Muscle of back (tissue), 11 donors: ENCODE measurements around the gene CYB5R3. TPM values are rescaled to one million over a fixed set of nuclear protein-coding genes. Genes with fewer than 3 reads are reported as not detected.
A peak's percentile ranks its signal among the peaks of the same experiment; 100 is the strongest.
"Not testable (repeated sequence)": the region's sequence is repeated elsewhere in the genome, so short reads cannot be mapped to it uniquely, and the experiment has no call there.

Source experiments
- DNase-seq, 3 donors: peaks; one replicate each; pipeline versions ENCODE4 v3.0.0 to v3.0.0-alpha.2; 2013
- polyA plus RNA-seq, 10 donors: library from polyadenylated mRNA; unstranded; fragments of 120-200 nt; gene quantifications; one replicate each; pipeline ENCODE4 v1.2.1, GENCODE V29; 2013; ENCODE audit not compliant: insufficient read length in 10 of 10

The CYB5R3 gene
- polyA plus RNA-seq, 10 donors: 125 to 176 (median 146) TPM

- no peak for DNase-seq
Measured at GRCh38 chr22:42682113-42682851, 33.1 kb upstream of the CYB5R3 start.

DNA sequence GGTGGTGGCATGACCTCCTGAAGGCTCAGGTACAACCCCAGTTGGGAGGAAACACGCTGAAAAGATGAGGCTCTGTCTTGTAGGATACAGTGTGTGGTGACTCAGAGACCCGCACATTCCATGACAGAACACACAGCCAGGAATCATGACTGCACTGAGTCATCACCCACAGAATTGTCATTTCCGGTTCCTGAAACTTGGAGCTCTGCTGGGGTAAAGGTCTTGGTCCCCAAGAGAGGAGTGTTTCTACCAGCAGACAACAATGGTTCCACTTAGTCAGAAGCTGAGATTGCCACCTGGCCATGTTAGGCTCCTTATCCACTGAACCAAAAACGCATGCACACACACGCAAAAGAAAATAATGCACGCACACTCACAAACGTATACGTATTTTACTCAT is 31.5 kb upstream of the CYB5R3 start:
- peak in 1 of 3 donors; percentile 91 for DNase-seq

DNA sequence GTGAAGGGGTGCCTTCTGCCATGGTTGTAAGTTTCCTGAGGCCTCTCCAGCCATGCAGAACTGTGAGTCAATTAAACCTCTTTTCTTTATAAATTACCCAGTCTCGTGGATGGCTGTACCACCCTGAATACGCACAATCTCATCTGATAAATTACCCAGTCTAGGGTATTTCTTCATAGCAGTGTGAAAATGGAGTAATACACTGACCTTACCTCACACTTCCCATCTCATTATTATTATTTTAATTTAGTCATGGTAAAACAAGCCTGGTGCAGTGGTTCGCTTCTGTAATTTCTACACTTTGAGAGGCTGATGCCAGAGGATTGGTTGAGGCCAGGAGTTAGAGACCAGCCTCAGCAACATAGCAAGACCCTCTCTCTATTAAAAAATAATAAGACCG is 30.5 kb upstream of the CYB5R3 start:
- DNase-seq: no peak

DNA sequence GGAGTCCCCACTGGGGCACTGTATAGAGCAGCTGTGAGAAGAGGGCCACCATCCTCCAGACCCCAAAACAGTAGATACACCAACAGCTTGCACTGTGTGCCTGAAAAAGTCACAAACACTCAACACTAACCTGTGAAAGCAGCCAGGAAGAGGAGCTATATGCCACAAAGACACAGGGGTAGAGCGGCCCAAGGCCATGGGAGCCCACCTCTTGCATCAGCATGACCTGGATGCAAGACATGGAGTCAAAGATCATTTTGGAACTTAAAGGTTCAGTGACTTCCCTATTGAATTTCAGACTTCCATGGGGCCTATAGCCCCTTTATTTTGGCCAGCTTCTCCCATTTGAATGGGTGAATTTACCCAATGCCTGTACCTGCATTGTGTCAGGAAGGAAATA is 29.7 kb upstream of the CYB5R3 start:
- no peak for DNase-seq

GRCh38 chr22:42677936-42678335 is 28.7 kb upstream of the CYB5R3 start:
- DNase-seq: not testable (repeated sequence)

- DNase-seq: peak in 1 of 3 donors; percentile 30
Measured at GRCh38 chr22:42676059-42676607, 26.9 kb upstream of the CYB5R3 start.

DNA sequence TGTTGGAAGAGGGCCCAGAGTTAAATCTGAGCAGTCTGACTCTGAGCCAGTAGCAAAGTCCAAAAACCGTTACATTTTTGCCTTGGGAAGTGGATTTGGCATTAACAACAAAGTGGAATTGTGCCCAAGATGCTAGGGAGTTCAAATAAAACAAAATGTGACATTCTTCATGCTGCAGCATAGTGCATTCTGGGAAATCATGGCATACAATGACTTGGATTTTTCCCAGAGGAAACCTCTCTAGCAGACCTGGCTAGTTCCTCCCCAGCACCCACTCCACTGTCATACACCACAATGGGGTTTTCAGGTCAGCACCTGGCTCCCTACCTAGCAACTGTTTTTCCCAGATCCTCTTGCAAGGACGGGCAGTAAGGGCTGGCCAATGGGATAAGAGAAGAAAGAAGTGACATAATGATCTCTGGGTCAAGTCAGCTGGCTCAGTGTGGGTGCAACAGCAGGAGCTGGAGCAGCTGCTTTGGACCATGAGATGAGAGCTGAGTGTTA is 24.8 kb upstream of the CYB5R3 start:
- no peak for DNase-seq

DNA sequence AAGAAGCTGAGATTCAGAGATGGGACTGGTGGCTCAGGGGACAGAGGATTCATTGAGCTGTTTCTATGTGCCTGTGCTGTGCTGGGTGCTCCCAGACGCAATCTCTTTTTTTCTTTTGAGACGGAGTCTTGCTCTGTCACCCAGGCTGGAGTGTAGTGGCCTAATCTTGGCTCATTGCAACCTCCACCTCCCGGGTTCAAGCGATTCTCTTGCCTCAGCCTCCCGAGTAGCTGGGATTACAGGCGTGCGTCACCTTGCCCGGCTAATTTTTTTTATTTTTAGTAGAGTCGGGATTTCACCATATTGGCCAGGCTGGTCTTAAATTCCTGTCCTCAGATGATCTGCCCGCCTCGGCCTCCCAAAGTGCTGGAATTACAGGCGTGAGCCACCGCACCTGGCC is 23.9 kb upstream of the CYB5R3 start:
- DNase-seq: not testable (repeated sequence)

DNA sequence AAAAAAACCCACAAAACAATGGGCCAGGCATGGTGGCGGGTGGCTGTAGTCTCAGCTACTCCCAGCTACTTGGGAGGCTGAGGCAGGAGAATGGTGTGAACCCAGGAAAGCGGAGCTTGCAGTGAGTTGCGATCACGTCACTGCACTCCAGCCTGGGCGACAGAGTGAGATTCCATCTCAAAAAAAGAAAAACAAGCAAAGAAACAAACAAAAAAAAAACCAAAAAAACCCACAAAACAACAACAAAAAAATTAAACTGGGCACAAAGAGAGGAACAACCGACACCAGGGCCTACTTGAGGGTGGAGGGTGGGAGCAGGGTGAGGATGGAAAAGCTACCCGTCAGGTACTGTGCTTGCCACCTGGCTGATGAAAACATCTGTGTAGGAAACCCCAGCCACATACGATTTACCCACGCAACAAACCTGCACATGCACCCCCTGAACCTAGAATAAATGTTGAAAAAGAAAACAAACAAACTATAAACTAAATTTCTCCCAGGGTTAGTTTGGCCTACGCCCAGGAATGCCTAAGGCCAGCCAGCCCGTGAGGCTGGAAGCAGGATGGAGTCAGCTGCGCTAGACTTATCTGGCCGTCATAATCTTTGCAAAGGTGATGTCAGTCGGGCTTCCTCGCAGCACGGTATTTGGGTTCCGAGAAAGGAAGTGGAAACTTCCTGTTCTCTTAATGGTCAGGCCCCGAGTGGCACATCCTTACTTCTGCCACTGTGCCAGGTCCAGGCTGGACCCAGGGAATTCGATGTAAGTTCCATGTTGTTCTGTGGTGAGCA is 21.9 kb upstream of the CYB5R3 start:
- DNase-seq: no peak

- DNase-seq: no peak
Measured at GRCh38 chr22:42670046-42670445, 20.9 kb upstream of the CYB5R3 start.

DNA sequence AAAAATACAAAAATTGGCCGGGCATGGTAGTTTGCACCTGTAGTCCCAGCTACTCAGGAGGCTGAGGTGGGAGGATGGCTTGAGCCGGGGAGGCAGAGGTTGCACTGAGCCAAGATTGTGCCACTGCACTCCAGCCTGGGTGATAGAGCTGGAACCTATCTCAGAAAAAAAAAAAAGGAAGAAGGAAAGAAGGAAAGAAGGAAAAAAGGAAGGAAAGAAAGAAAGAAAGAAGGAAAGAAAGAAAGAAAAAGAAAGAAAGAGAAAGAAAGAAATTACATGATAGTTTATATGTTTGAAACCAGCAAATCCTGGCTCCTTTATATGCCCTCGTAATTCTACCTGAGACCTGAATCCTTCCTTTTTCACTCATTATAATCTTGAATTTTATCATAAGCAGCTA is 17.2 kb upstream of the CYB5R3 start:
- DNase-seq: not testable (repeated sequence)

DNA sequence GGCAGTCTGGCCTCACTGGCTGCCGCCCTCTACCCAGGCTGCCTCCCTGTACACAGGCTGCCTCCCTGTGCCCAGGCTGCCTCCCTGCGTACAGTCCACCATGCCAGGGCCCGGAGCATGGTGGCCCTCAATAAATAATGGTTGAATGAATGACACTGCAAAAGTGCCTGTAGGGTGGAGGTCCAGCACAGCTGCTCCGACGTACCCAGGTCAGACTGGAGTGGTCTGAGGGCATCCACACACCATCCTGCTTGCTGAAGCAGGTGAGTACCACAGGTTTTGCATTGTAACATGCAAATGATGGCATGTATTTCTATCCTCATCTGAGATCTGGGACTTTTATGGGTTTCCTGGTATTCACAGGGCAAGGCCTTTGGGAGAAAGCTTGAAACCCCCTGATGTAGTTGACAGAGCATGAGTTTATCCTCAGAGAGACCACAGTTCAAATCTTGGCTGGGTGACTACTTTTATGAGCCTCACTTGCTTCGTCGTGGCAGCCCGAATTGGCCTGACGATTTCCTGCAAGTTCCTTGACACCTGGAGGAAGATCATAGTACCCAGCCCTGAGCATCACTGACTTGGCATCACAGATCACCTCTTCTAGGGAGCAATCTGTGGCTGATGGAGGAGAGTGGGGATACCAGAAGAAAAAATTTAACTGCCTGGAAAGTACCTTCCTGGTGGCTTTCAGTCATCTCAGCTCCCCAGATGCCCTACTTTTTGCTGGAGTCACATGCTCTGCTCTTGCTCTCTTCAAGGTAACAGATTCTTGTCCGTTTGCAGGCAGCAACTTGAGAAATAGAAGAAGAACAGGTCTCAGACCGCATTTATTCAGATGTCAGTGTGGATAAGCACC is 16.0 kb upstream of the CYB5R3 start:
- DNase-seq: no peak

- DNase-seq: peak; percentile 73 to 93 (median 85)
Measured at GRCh38 chr22:42661985-42662831, 13.0 kb upstream of the CYB5R3 start.

GRCh38 chr22:42656578-42656977 is 7.4 kb upstream of the CYB5R3 start:
- DNase-seq: no peak

DNA sequence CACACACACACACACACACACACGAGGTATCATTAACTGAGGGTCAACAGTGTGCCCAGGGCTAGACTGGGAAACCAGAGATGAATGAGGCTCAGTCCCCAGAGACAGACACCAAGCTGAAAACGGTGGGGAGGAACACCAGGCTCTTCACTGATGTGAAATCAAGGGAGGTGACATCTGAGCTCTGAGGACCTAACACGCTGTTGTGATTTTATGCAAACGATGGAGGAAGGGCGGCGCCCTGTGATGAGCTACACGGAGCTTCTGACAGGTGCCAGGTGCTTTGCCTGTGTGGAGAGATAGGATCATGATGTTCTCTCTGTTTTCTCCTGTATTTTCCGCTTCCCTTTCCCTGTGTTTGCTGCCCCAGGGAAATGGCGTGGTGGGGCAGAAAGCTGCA is 6.5 kb upstream of the CYB5R3 start:
- DNase-seq: no peak

GRCh38 chr22:42654436-42655073 is 5.4 kb upstream of the CYB5R3 start:
- no peak for DNase-seq

DNA sequence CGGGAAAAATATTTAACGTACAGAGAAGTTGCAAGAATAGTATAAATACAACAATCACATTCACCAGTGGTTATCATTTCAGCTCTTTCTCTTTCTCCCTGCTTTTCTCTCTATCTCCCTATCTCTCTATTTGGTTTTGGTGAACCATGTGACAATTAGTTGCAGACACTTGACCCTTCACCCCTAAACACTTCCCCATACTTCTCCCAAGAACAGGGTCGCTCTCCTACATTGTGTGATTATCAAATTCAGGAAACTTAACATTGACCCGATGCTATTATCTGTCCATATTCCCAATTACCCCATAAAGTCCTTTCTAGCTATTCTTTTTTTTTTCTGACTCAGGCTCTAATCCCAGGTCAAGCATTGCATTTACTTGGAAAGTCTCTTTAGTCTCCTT is 4.8 kb upstream of the CYB5R3 start:
- no peak for DNase-seq

- DNase-seq: no peak
Measured at GRCh38 chr22:42651134-42651533, 1.9 kb upstream of the CYB5R3 start.

DNA sequence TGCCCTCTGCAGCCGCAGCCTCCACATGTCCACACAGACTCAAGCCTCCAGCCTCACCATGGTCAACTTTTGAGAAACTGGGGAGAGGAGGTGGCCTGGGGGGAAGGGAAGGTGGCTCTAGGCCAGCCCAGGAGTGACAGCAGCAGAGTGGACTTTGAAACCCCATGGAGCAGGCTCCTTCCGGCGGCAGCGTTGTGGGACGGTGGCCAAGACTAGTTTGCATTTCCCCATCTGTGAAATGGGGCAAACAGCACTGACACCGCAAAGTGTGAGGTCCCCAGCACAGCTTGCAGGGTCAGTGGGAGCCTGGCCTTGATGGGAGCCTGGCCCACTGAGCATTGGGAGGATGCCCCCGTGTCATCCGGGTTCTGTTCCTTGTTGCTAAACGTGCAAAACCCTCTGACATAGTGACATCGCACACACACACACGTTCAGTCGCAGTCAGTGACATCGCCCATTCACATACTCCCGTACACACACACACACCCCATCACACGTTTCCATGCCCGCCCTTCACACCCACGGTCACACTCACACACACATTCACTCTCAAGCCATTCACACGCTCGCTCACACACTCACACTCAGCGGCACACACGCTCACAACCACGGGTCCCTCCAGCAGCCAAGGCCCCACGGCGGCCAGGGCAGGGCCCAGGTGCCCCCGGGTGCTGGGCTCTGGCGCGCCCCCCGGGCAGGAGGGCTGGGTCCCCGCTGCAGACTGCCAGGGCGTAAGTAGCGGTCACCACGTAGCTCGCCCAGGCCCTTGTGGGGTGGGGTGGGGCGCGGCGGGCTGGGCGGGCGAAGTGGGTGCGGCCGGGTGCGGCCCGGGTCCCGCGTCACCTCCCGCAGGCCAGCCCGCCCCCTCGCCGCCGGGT is 585 bp downstream of the CYB5R3 start:
- peak in 2 of 3 donors; percentile 40 to 76 for DNase-seq
